Mesenchymal stem cell (in vitro differentiated cells and primary cell): ENCODE data around the gene ARL9.

Experiments
- DNase-seq: peaks from one replicate; pipeline ENCODE4 v3.0.0-alpha.2; 2013
- H2AFZ ChIP-seq: one replicate; pipeline ENCODE4 v1.6.1; 2013; ENCODE audit warnings: low read depth, mild to moderate bottlenecking, control low read depth, inconsistent platforms, low read length, moderate library complexity
- H2AK5ac ChIP-seq: 2 replicates; pipeline ENCODE4 v1.6.1; 2013; ENCODE audit warnings: low read length, moderate library complexity, mild to moderate bottlenecking, inconsistent platforms; ENCODE audit not compliant: severe bottlenecking
- H2BK120ac ChIP-seq: one replicate; pipeline ENCODE4 v1.6.1; 2013; ENCODE audit warnings: low read depth, mild to moderate bottlenecking, inconsistent platforms, low read length, moderate library complexity
- H2BK12ac ChIP-seq, 2 experiments: one replicate each; pipeline ENCODE4 v1.6.1; 2013; ENCODE audit warnings: inconsistent platforms in 2 of 2, low read length in 2 of 2, mild to moderate bottlenecking in 2 of 2, moderate library complexity in 2 of 2, control low read depth in 1 of 2
- H2BK15ac ChIP-seq: one replicate; pipeline ENCODE4 v1.6.1; 2013; ENCODE audit warnings: mild to moderate bottlenecking, low read depth, inconsistent platforms; ENCODE audit not compliant: poor library complexity, severe bottlenecking
- H2BK5ac ChIP-seq: 2 replicates; pipeline ENCODE4 v1.6.1; 2013; ENCODE audit warnings: low read depth, mild to moderate bottlenecking, low read length, control low read depth, inconsistent platforms; ENCODE audit not compliant: poor library complexity, severe bottlenecking
- H3K14ac ChIP-seq, 2 experiments: one replicate each; pipeline ENCODE4 v1.6.1; 2013; ENCODE audit warnings: inconsistent platforms in 2 of 2, low read length in 2 of 2, control low read depth in 1 of 2, mild to moderate bottlenecking in 1 of 2, moderate library complexity in 1 of 2
- H3K18ac ChIP-seq, 2 experiments: one replicate each; pipeline ENCODE4 v1.6.1; 2013; ENCODE audit warnings: inconsistent platforms in 2 of 2, low read length in 2 of 2, control low read depth in 1 of 2, low read depth in 1 of 2, mild to moderate bottlenecking in 1 of 2
- H3K23ac ChIP-seq, 2 experiments: one replicate each; pipeline ENCODE4 v1.6.1; 2013; ENCODE audit warnings: inconsistent platforms in 2 of 2, low read length in 2 of 2, mild to moderate bottlenecking in 2 of 2, moderate library complexity in 2 of 2, control low read depth in 1 of 2
- H3K27ac ChIP-seq: 2 replicates; pipeline ENCODE4 v1.5.1; 2013; ENCODE audit warnings: mild to moderate bottlenecking, moderate library complexity, low read length, control low read depth, inconsistent platforms; ENCODE audit not compliant: poor library complexity, severe bottlenecking
- H3K27me3 ChIP-seq, 2 experiments: 2 replicates each; pipeline versions ENCODE4 v1.6.1 to v1.7.0; 2013; ENCODE audit warnings: low read length in 2 of 2, mild to moderate bottlenecking in 2 of 2, moderate library complexity in 2 of 2, control low read depth in 1 of 2, inconsistent platforms in 1 of 2; ENCODE audit not compliant: control insufficient read depth in 1 of 2, insufficient read depth in 1 of 2
- H3K36me3 ChIP-seq, 2 experiments: 2 replicates each; pipeline versions ENCODE4 v1.6.1 to v1.7.0; 2013; ENCODE audit warnings: low read length in 2 of 2, control low read depth in 1 of 2, inconsistent platforms in 1 of 2, low read depth in 1 of 2, mild to moderate bottlenecking in 1 of 2; ENCODE audit not compliant: insufficient read depth in 2 of 2, control insufficient read depth in 1 of 2
- H3K4ac ChIP-seq, 2 experiments: one replicate each; pipeline ENCODE4 v1.6.1; 2013; ENCODE audit warnings: inconsistent platforms in 2 of 2, low read length in 2 of 2, mild to moderate bottlenecking in 2 of 2, moderate library complexity in 2 of 2, control low read depth in 1 of 2, low read depth in 1 of 2
- H3K4me1 ChIP-seq: 2 replicates; pipeline ENCODE4 v1.6.1; 2013; ENCODE audit warnings: low read depth, low read length, control low read depth; ENCODE audit not compliant: control insufficient read depth, insufficient read depth
- H3K4me2 ChIP-seq: 2 replicates; pipeline ENCODE4 v1.6.1; 2013; ENCODE audit warnings: low read length, mild to moderate bottlenecking, inconsistent platforms; ENCODE audit not compliant: poor library complexity, severe bottlenecking
- H3K4me3 ChIP-seq, 2 experiments: 2 replicates each; pipeline versions ENCODE4 v1.5.1 to v1.7.0; 2013; ENCODE audit warnings: low read length in 2 of 2, mild to moderate bottlenecking in 2 of 2, control low read depth in 1 of 2, low read depth in 1 of 2; ENCODE audit not compliant: insufficient read depth in 1 of 2
- H3K79me1 ChIP-seq: replicated peaks from 2 replicates; pipeline ENCODE4 v1.6.1; 2013; ENCODE audit warnings: mild to moderate bottlenecking, control low read depth, low read length, inconsistent platforms; ENCODE audit not compliant: poor library complexity, severe bottlenecking
- H3K9ac ChIP-seq: 2 replicates; pipeline ENCODE4 v1.7.0; 2013; ENCODE audit warnings: mild to moderate bottlenecking, low read length, moderate library complexity
- H3K9me3 ChIP-seq: 2 replicates; pipeline ENCODE4 v1.7.0; 2013; ENCODE audit warnings: mild to moderate bottlenecking, low read length; ENCODE audit not compliant: control insufficient read depth
- H4K8ac ChIP-seq: one replicate; pipeline ENCODE4 v1.6.1; 2013; ENCODE audit warnings: inconsistent platforms, mild to moderate bottlenecking, low read length, moderate library complexity
- H4K91ac ChIP-seq: one replicate; pipeline ENCODE4 v1.6.1; 2013; ENCODE audit warnings: mild to moderate bottlenecking, low read length, inconsistent platforms
- WGBS: methylation state at CpG from one replicate; pipeline ENCODE4 v1.1.7; 2013; ENCODE audit warnings: mixed read lengths; 5-methylcytosine and 5-hydroxymethylcytosine counted together

ARL9 gene

GRCh38 chr4:56531823-56532222 lies 26.2 kb downstream of the ARL9 start:
- Histone ChIP-seq H3K27me3 (peaks cover 0 to 20% of the 10 kb centered on the region in 2 experiments), H3K4ac (no peak overlapping the region), H3K23ac (no peak overlapping the region), H3K9me3 (no peaks in the 10 kb centered on the region), H3K4me2 (no peak overlapping the region), H2BK15ac (no peak overlapping the region), H2BK5ac (no peak overlapping the region), H3K14ac (no peak overlapping the region), H3K4me1 (peaks cover 4% of the 10 kb centered on the region), H2BK12ac (no peak overlapping the region), H3K9ac (no peak overlapping the region), H3K18ac (no peak overlapping the region), H3K79me1 (no peaks in the 10 kb centered on the region), H2AK5ac (no peak overlapping the region), H3K27ac (no peak overlapping the region), H4K91ac (no peak overlapping the region), H2BK120ac (no peak overlapping the region), H4K8ac (no peak overlapping the region), H3K4me3 (peak overlapping the region in 1 of 2 experiments; percentile 84), H2AFZ (no peak overlapping the region), H3K36me3 (no peaks in the 10 kb centered on the region)
- whole genome bisulfite sequencing, result 89% methylated on average over 4 of the region's 4 CpGs
- DNase-seq, result peak; percentile 15

GRCh38 chr4:56532239-56532638 lies 26.6 kb downstream of the ARL9 start:
- Histone ChIP-seq H3K18ac (no peak overlapping the region), H2AFZ (no peak overlapping the region), H3K27me3 (peaks cover 0 to 20% of the 10 kb centered on the region in 2 experiments), H4K91ac (no peak overlapping the region), H2BK5ac (no peak overlapping the region), H3K9ac (no peak overlapping the region), H3K14ac (no peak overlapping the region), H2BK120ac (no peak overlapping the region), H3K27ac (no peak overlapping the region), H3K36me3 (no peaks in the 10 kb centered on the region), H2BK12ac (no peak overlapping the region), H3K23ac (no peak overlapping the region), H3K4me1 (peaks cover 4% of the 10 kb centered on the region), H3K4me2 (no peak overlapping the region), H3K4me3 (no peak overlapping the region), H3K4ac (no peak overlapping the region), H2AK5ac (no peak overlapping the region), H2BK15ac (no peak overlapping the region), H4K8ac (no peak overlapping the region), H3K9me3 (no peaks in the 10 kb centered on the region), H3K79me1 (no peaks in the 10 kb centered on the region)
- WGBS, result 89% methylated on average over 2 of the region's 2 CpGs
- DNase-seq, result no peak

GRCh38 chr4:56535915-56536314 lies 30.3 kb downstream of the ARL9 start:
- Histone ChIP-seq H3K4me1 (peaks cover 3% of the 10 kb centered on the region), H2BK120ac (no peak overlapping the region), H3K9me3 (no peaks in the 10 kb centered on the region), H2BK15ac (no peak overlapping the region), H3K79me1 (no peaks in the 10 kb centered on the region), H3K36me3 (no peaks in the 10 kb centered on the region), H2AK5ac (no peak overlapping the region), H3K9ac (no peak overlapping the region), H3K4me2 (no peak overlapping the region), H3K4me3 (no peak overlapping the region), H2BK5ac (no peak overlapping the region), H4K91ac (no peak overlapping the region), H3K18ac (no peak overlapping the region), H3K27me3 (peaks cover 0 to 20% of the 10 kb centered on the region in 2 experiments), H2AFZ (no peak overlapping the region), H3K4ac (no peak overlapping the region), H2BK12ac (no peak overlapping the region), H3K23ac (no peak overlapping the region), H3K14ac (no peak overlapping the region), H4K8ac (no peak overlapping the region), H3K27ac (no peak overlapping the region)
- DNase-seq, result no peak
- 94% methylated on average over 7 of the region's 7 CpGs for WGBS

GRCh38 chr4:56537147-56537546 lies 31.6 kb downstream of the ARL9 start:
- no peaks in the 10 kb centered on the region for H3K36me3 ChIP-seq
- H2AK5ac ChIP-seq, result no peak overlapping the region
- H3K79me1 ChIP-seq, result no peaks in the 10 kb centered on the region
- H3K27me3 ChIP-seq, result peaks cover 0 to 15% of the 10 kb centered on the region in 2 experiments
- peak overlapping the region; percentile 23 for H2BK15ac ChIP-seq
- WGBS, result 98% methylated on average over 1 of the region's 1 CpG
- H3K4me2 ChIP-seq, result no peak overlapping the region
- no peak overlapping the region for H2BK5ac ChIP-seq
- no peak overlapping the region for H3K23ac ChIP-seq
- H4K91ac ChIP-seq, result no peak overlapping the region
- no peaks in the 10 kb centered on the region for H3K4me1 ChIP-seq
- H2BK120ac ChIP-seq, result no peak overlapping the region
- no peaks in the 10 kb centered on the region for H3K9me3 ChIP-seq
- no peak overlapping the region for H3K14ac ChIP-seq
- no peak for DNase-seq
- H3K27ac ChIP-seq, result no peak overlapping the region
- H3K4me3 ChIP-seq, result no peak overlapping the region
- H2BK12ac ChIP-seq, result no peak overlapping the region
- no peak overlapping the region for H3K18ac ChIP-seq
- H3K4ac ChIP-seq, result no peak overlapping the region
- no peak overlapping the region for H4K8ac ChIP-seq
- no peak overlapping the region for H3K9ac ChIP-seq
- H2AFZ ChIP-seq, result no peak overlapping the region
